ENCODE results near the gene SCAI.

SCAI gene

GRCh38 chr9:125146247-125146646, 2.9 kb upstream of the SCAI start (continued):
- TF ChIP-seq ZNF777 (tag by site-specific recombination; IDR thresholded peaks at IDR 0.05; ENCODE audit: borderline replicate concordance), result no peak
- no peak for TF ChIP-seq ZNF239 (tag by site-specific recombination; IDR thresholded peaks at IDR 0.05)
- TF ChIP-seq, protein P1, sequence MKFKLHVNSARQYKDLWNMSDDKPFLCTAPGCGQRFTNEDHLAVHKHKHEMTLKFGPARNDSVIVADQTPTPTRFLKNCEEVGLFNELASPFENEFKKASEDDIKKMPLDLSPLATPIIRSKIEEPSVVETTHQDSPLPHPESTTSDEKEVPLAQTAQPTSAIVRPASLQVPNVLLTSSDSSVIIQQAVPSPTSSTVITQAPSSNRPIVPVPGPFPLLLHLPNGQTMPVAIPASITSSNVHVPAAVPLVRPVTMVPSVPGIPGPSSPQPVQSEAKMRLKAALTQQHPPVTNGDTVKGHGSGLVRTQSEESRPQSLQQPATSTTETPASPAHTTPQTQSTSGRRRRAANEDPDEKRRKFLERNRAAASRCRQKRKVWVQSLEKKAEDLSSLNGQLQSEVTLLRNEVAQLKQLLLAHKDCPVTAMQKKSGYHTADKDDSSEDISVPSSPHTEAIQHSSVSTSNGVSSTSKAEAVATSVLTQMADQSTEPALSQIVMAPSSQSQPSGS (tag by site-specific recombination; IDR thresholded peaks at IDR 0.05; ENCODE audit: low read depth), result peak; percentile 54
- TF ChIP-seq ZNF660 (tag by site-specific recombination; IDR thresholded peaks at IDR 0.05), result peak; percentile 52; the same call in 1 of the 2 replicates
- TF ChIP-seq ZNF280D (tag by site-specific recombination; IDR thresholded peaks at IDR 0.05), result no peak
- no peak for TF ChIP-seq ZSCAN30 (tag by site-specific recombination; IDR thresholded peaks at IDR 0.05)
- TF ChIP-seq, protein P2, sequence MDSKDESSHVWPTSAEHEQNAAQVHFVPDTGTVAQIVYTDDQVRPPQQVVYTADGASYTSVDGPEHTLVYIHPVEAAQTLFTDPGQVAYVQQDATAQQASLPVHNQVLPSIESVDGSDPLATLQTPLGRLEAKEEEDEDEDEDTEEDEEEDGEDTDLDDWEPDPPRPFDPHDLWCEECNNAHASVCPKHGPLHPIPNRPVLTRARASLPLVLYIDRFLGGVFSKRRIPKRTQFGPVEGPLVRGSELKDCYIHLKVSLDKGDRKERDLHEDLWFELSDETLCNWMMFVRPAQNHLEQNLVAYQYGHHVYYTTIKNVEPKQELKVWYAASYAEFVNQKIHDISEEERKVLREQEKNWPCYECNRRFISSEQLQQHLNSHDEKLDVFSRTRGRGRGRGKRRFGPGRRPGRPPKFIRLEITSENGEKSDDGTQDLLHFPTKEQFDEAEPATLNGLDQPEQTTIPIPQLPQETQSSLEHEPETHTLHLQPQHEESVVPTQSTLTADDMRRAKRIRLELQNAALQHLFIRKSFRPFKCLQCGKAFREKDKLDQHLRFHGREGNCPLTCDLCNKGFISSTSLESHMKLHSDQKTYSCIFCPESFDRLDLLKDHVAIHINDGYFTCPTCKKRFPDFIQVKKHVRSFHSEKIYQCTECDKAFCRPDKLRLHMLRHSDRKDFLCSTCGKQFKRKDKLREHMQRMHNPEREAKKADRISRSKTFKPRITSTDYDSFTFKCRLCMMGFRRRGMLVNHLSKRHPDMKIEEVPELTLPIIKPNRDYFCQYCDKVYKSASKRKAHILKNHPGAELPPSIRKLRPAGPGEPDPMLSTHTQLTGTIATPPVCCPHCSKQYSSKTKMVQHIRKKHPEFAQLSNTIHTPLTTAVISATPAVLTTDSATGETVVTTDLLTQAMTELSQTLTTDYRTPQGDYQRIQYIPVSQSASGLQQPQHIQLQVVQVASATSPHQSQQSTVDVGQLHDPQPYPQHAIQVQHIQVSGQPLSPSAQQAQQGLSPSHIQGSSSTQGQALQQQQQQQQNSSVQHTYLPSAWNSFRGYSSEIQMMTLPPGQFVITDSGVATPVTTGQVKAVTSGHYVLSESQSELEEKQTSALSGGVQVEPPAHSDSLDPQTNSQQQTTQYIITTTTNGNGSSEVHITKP (tag by site-specific recombination; IDR thresholded peaks at IDR 0.05), result no peak
- TF ChIP-seq ZNF521 (tag by site-specific recombination; IDR thresholded peaks at IDR 0.05), result no peak
- TF ChIP-seq, protein P3, sequence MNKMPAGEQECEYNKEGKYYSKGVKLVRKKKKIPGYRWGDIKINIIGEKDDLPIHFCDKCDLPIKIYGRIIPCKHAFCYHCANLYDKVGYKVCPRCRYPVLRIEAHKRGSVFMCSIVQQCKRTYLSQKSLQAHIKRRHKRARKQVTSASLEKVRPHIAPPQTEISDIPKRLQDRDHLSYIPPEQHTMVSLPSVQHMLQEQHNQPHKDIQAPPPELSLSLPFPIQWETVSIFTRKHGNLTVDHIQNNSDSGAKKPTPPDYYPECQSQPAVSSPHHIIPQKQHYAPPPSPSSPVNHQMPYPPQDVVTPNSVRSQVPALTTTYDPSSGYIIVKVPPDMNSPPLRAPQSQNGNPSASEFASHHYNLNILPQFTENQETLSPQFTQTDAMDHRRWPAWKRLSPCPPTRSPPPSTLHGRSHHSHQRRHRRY (tag by site-specific recombination; IDR thresholded peaks at IDR 0.05), result no peak
- TF ChIP-seq HOXC10 (CRISPR knock-in tag; IDR thresholded peaks at IDR 0.05), result no peak
- TF ChIP-seq ZNF791 (tag by site-specific recombination; IDR thresholded peaks at IDR 0.05), result no peak
- TF ChIP-seq REST (tag by site-specific recombination; IDR thresholded peaks at IDR 0.05), result no peak
- no peak for TF ChIP-seq OVOL3 (tag by site-specific recombination; IDR thresholded peaks at IDR 0.05)
- no peak for TF ChIP-seq ZNF138 (tag by site-specific recombination; IDR thresholded peaks at IDR 0.05; ENCODE audit: borderline replicate concordance)
- no peak for TF ChIP-seq ZNF544 (tag by site-specific recombination; IDR thresholded peaks at IDR 0.05)
- 0 out of 2 replicates have a peak, but pooled peaks have one; percentile 61 for TF ChIP-seq INSM2 (tag by site-specific recombination; IDR thresholded peaks at IDR 0.05)
- TF ChIP-seq, protein P4, sequence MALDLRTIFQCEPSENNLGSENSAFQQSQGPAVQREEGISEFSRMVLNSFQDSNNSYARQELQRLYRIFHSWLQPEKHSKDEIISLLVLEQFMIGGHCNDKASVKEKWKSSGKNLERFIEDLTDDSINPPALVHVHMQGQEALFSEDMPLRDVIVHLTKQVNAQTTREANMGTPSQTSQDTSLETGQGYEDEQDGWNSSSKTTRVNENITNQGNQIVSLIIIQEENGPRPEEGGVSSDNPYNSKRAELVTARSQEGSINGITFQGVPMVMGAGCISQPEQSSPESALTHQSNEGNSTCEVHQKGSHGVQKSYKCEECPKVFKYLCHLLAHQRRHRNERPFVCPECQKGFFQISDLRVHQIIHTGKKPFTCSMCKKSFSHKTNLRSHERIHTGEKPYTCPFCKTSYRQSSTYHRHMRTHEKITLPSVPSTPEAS (tag by site-specific recombination; IDR thresholded peaks at IDR 0.05), result no peak
- TF ChIP-seq ZNF501 (tag by site-specific recombination; IDR thresholded peaks at IDR 0.05), result no peak
- no peak for TF ChIP-seq ZBTB8A (tag by site-specific recombination; IDR thresholded peaks at IDR 0.05)
- TF ChIP-seq ZNF670 (tag by site-specific recombination; IDR thresholded peaks at IDR 0.05; ENCODE audit: low read depth), result no peak
- TF ChIP-seq ZNF274 (IDR thresholded peaks at IDR 0.05; ENCODE audit: low read length), result no peak
- no peak for TF ChIP-seq ZNF274 (tag by site-specific recombination; IDR thresholded peaks at IDR 0.05; ENCODE audit: borderline replicate concordance)
- TF ChIP-seq ZNF510 (tag by site-specific recombination; IDR thresholded peaks at IDR 0.05; ENCODE audit: insufficient replicate concordance), result no peak
